GM13976 (cell line): Measurements from ENCODE around the gene TTC4.

Experiments used
- DNase-seq: peaks from one replicate; pipeline ENCODE4 v3.0.0; 2012; ENCODE audit warnings: low spot score
- CTCF ChIP-seq: IDR thresholded peaks from 2 replicates; pipeline ENCODE4 v1.5.1; 2012; ENCODE audit warnings: borderline replicate concordance, mild to moderate bottlenecking; ENCODE audit not compliant: insufficient read depth; ENCODE audit errors: extremely low read depth, missing control alignments, control extremely low read depth
- in situ Hi-C: fragments of 300-500 bp; cut with MboI; formaldehyde crosslinking; loops from one replicate; pipeline ENCODE4 v1.12.0; 2022; ENCODE audit warnings: low sequenced_read_pairs, mixed read lengths, inconsistent platforms; ENCODE audit not compliant: unreplicated experiment

The TTC4 gene

GRCh38 chr1:54745864-54746263 is 30.2 kb downstream of the TTC4 start:
- DNase-seq: no peak
- no peak for TF ChIP-seq CTCF
- in situ Hi-C loops: no loop called here

GRCh38 chr1:54748094-54748835 is 32.6 kb downstream of the TTC4 start:
- in situ Hi-C loops: no loop called here
- TF ChIP-seq CTCF: no peak
- no peak for DNase-seq

GRCh38 chr1:54750596-54750995 is 34.9 kb downstream of the TTC4 start:
- TF ChIP-seq CTCF: no peak
- DNase-seq: no peak
- in situ Hi-C loops: no loop called here

- no peak for TF ChIP-seq CTCF
- in situ Hi-C loops: no loop called here
- DNase-seq: no peak
Measured at GRCh38 chr1:54751426-54751825, 35.8 kb downstream of the TTC4 start.

- in situ Hi-C loops: no loop called here
- DNase-seq: no peak
- TF ChIP-seq CTCF: no peak
Measured at GRCh38 chr1:54754045-54754444, 38.4 kb downstream of the TTC4 start.

- no peak for TF ChIP-seq CTCF
- DNase-seq: no peak
- in situ Hi-C loops: no loop called here
Measured at GRCh38 chr1:54754486-54755285, 39.0 kb downstream of the TTC4 start.
